ENCODE data around the gene NDFIP2. TPM values are rescaled to one million over a fixed set of nuclear protein-coding genes. Genes with fewer than 3 reads are reported as not detected.

The NDFIP2 gene
- total and polyA plus RNA-seq, 2 donors (not counting 3 experiments of a cell fraction or from before 2014, with no cell fraction given) = 7.9 to 18.5 TPM

GRCh38 chr13:79455331-79455730 lies 25.6 kb upstream of the NDFIP2 start:
- no peaks in the 10 kb centered on the region for H4K20me1 ChIP-seq (replicated peaks; ENCODE audit: control insufficient read depth, extremely low read depth, insufficient read depth, low read length)
- H3K27ac ChIP-seq (ENCODE audit: insufficient read depth, low read depth, low read length) = no peak overlapping the region
- peaks cover 17% of the 10 kb centered on the region for H3K4me1 ChIP-seq (ENCODE audit: control insufficient read depth, extremely low read depth, insufficient read depth, low read length)
- H3K79me2 ChIP-seq (ENCODE audit: control insufficient read depth, insufficient read depth, low read length) = no peaks in the 10 kb centered on the region
- POLR2A ChIA-PET = no interaction called here
- TF ChIP-seq POLR2A (IDR thresholded peaks at IDR 0.05; ENCODE audit: low read depth, low read length) (no peak), EZH2 (IDR thresholded peaks at IDR 0.05; ENCODE audit: borderline replicate concordance, low read depth, low read length, severe bottlenecking) (no peak), CTCF (IDR thresholded peaks at IDR 0.05; ENCODE audit: extremely low read depth in 1 of 2, insufficient read depth in 1 of 2, low read depth in 1 of 2, low read length in 2 of 2) (no peak), MAX (IDR thresholded peaks at IDR 0.05; ENCODE audit: insufficient read depth, insufficient read length) (no peak), POLR2AphosphoS5 (IDR thresholded peaks at IDR 0.05; ENCODE audit: insufficient read depth, low read depth, low read length) (no peak), GATA2 (IDR thresholded peaks at IDR 0.05; ENCODE audit: insufficient read depth, insufficient read length, low read depth, low read length) (no peak), FOS (IDR thresholded peaks at IDR 0.05; ENCODE audit: borderline replicate concordance, insufficient read depth, low read length) (no peak), MYC (IDR thresholded peaks at IDR 0.05; ENCODE audit: low read depth, low read length) (no peak), JUN (IDR thresholded peaks at IDR 0.05; ENCODE audit: borderline replicate concordance, insufficient read depth, insufficient read length, low read depth) (no peak)
- H3K27me3 ChIP-seq (ENCODE audit: control insufficient read depth in 2 of 2, insufficient read depth in 2 of 2, low read length in 2 of 2) = no peaks in the 10 kb centered on the region
- H2AFZ ChIP-seq (ENCODE audit: low read depth, low read length) = no peak overlapping the region
- no TSS peak for BruUV-seq (replicated peaks)
- intact Hi-C loops (cut with micrococcal nuclease) = no loop called here
- no peak overlapping the region for H3K9ac ChIP-seq (replicated peaks; ENCODE audit: extremely low read depth, insufficient read depth, low read length)
- no peak for FAIRE-seq
- H3K36me3 ChIP-seq (ENCODE audit: control insufficient read depth in 2 of 2, extremely low read depth in 1 of 2, insufficient read depth in 2 of 2, low read length in 2 of 2) = no peaks in the 10 kb centered on the region
- dilution Hi-C loops (cut with MboI; ENCODE audit: extremely low pct_ligation_motif_present, low sequenced_read_pairs) = no loop called here
- no peak overlapping the region for H3K4me3 ChIP-seq (replicated peaks in 1 of 3; ENCODE audit: insufficient read depth in 1 of 3, low read depth in 1 of 3, low read length in 3 of 3)
- no peak for DNase-seq (ENCODE audit: low read depth, low spot score)
- CTCF ChIA-PET = interaction anchor here (1.2 kb wide), 1 partner anchor 31 kb away, joined by 4 read pairs; no protein-coding TSS in a partner anchor
- H3K9me1 ChIP-seq (replicated peaks; ENCODE audit: control insufficient read depth, extremely low read depth, insufficient read depth, low read length) = no peaks in the 10 kb centered on the region
- H3K9me3 ChIP-seq (replicated peaks; ENCODE audit: control insufficient read depth, insufficient read depth, low read length) = no peaks in the 10 kb centered on the region
- H3K4me2 ChIP-seq (ENCODE audit: insufficient read depth, low read length) = no peak overlapping the region

Data from endothelial cell of umbilical vein (primary cell).